GM21447 (cell line): ENCODE results near the gene MLLT1.

Source experiments
- ATAC-seq: cut with Tn5 transposase; IDR thresholded peaks from one replicate; pipeline ENCODE4 v1.9.1; 2021; ENCODE audit not compliant: unreplicated experiment

MLLT1 gene

DNA sequence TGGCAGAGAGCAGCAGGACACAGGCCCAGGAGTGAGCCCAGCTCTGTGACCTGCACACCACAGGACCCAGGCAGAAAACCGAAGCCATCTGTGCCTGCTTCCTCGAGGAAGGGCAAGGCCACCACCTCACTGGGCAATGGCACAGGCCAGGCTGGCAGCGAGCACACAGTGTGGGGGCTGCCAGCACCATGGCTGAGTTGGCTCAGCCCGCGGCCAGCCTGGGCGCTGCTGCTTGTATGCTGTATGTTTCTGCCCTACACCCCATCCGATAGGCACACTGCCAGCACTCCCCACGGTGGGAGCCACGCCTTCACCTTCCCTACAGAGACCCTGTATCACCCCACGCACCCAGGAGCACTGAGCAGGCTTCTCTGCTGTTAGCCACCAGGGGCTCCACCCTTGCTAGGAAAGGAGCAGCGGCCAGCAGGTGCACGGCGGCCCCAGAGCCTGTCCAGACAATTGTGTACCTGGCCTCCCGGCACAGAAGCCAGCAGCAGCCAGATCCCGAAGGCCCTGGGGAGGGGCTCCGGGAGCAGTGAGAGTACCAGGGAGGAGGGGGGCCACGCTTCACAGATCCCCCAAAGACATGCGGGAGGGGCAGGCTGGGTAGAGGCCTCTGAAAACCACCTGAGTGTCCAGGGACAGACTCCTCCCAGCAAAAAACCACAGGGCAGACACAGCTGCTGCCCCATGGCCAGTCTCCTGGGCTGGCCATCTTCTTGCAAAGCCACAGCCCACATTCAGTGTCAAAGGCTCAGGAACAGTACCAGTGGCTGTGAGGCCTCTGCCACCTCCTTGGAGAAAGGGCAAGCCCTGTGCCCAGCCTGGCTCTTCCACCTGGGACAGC is 56.1 kb downstream of the MLLT1 start:
- ATAC-seq, result no peak

DNA sequence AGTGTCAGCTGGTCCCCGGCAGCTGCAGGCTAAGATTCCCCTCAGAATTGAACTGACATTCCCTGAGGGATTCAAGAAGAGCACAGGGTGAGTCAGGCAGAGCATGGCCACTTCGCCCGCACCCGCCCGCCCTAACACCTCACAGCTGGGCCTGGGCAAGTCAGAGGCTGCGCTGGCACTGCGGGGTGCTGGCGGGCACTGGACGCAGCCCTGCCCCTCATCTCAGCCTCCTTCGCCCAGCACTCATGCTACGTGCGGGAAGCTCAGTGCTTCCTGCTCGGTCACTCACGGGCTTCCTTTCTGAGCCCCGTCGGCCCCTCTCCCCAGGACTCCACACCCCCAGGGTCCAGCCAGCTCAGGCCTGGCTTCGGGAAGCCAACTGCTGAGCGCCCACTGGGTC is 56.9 kb downstream of the MLLT1 start:
- ATAC-seq, result no peak

- no peak for ATAC-seq
Measured at GRCh38 chr19:6221878-6222746, 57.7 kb downstream of the MLLT1 start.

DNA sequence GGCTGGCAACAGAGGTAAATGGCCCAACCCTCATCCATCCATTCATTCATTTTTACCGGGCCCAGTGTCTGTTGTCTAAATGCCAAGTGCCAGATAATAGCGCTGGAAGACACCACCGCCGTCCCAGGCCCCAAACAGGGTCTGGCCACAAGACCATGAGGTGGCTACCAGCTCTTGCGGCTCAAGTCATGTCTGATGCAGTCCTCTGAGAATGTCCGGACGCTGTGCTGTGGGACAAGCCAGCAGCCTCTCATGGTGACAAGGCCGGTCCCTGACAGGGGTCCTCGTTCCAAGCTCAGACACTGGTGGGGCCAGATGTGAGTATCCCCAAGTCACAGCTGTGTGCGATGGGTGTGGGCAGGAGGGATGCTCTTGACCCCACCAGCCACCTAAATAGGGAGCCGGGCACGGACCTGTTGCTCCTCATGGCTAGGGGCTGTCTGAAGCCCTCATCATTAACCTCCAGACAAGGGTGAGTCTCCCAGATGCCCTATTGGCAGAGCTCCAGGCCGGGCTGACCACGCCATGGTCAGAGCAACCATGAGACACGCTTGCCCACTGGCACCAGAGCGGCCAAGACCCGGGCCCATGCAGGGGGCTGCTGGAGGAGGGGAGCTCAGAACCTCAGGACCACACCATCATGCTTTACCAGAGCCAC is 58.4 kb downstream of the MLLT1 start:
- no peak for ATAC-seq

- ATAC-seq, result no peak
Measured at GRCh38 chr19:6220385-6221191, 59.2 kb downstream of the MLLT1 start.

DNA sequence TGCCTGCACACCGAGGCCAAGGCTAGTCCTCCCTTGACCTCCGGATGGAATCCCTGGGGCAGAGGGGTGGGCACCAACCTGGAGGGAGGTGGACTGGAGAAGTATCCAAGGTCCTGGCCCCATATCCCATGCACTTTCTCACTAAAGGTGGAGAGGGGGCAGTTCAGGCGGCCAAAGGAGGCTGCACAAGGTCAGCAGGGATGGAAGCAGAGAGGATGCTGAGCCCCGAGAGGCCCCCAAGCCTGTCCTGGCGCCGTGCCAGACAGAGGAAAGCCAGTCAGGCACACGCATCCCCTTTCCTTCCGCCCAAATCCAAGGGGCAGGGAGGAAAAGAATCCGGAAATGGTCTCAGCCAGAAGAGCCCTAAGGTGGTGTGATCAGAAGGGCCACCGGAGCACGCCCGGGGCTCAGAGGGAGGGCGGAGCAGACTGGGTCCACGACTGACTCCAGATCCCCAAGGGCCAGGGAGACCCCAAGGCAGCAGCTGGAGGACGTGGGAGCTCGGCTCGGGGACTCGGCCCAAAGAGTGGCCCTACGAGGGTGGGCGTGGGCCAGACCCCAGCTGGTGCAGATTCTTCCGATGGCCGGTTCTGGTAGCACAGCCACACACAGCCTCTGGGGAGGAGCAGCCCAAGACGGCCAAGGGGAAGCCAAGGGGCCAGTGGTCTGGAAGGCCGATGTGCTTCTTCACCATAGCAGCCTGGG is 60.0 kb downstream of the MLLT1 start:
- no peak for ATAC-seq

DNA sequence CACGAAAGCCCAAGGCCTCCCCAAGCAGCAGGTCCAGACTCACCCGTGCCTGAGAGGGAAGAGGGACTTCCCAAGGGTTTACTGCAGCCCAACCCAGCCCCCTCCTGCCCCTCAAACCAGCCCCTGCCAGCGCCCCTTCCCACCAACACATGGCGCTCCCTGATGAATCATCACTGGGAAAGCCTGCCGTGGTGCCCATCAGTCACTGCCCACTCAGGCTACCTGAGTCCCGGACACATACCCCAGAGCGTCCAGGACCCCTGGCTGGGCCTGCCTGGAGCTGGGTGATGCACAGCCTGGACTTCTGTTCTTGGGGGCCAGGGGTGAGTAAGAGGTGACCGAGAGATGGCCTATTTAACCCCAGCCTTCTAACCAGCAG is 60.6 kb downstream of the MLLT1 start:
- ATAC-seq, result no peak

DNA sequence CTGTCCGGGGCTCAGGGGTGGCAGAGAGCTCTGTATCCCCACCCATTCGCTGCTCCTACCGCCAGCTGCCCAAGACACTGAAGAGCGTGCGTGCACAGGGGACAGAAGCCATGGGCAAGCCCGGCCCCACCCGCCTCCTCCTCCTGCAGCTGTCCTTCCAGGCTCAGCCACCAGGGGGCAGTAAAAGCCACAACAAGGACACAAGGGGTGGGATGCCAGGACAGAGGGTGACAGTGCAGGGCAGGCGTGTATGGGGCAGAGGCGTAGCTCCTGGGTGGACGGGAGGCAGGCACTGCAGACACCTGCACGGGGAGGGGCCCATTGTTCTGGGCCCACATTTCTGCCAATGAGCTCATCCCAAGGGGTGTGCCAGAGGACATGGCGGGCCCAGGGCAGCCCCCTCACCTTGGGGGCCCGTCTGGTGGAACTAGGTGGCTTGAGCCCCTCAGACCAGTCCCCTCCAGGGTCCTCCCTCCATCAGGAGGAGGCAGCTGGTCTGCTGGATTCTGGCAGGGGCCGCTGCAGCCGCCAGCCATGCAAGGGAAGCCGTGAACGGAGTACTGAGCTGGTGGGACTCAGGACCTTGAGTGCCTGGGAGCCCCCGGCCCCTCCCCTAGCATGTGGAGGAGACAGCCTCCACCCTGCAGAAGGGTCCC is 61.2 kb downstream of the MLLT1 start:
- no peak for ATAC-seq

DNA sequence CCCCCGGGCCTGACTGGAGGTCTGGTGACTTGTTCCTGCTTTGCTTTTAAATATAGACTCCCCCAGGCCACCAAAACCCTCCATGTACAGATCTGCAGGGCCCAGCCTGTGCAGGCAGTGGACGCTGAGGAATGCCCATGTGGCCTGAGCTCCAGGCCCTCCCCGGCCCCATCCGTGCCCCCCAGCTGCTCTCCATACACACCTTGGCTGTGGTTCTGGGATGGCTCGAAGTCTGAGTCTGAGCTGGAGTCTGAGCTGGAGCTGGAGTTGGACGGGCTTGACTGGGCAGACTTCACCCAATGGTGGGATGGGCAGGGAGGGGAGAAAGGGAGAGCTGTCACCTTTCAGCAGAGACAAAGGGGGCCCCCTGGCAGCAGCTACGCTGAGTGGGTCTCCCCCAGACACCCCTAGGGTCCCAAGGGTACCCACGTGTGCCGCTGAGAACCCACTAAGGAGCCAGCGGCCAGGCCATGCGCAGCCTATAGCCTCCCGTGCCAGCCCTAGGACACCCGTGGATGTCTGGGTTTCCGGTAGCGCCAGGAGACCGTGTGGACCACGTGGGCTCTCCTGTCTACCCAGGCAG is 61.9 kb downstream of the MLLT1 start:
- ATAC-seq, result no peak

DNA sequence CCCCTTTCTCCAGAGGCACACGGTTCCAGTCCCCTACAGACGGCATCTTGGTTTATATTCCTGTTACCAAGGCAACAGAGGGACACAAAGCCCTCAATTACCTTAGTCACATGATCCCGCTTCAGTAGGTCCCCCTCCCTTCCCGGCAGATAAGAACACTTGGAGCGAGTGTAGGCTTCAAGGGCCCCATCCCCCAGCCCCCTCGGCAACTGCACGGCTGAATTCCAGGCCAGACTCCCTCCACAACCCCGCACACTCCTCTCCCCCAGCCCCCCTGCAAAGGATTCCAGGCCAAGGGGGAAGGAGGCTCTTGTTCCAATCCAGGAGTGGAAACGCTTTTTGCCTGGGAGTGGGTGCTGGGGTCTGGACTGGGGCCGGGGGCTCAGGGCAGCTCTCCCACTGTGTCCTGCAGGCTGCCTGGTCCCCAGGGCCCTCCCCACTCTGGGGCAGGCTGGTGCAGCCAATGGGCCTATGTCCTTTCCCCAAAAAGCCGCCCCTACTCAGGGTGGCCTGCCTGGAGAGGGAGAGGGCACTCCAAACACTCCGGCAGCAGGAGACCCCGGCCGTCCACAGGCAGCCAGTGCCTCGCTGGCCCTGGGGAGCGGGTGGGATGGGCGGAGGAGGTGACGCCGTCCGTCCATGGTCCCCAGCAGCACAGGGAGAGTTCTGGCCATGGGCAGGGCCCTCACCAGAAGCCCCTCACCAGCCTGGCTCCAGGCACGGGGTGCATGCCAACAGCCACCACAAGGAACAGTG is 62.6 kb downstream of the MLLT1 start:
- no peak for ATAC-seq

GRCh38 chr19:6216236-6216995 is 63.4 kb downstream of the MLLT1 start:
- no peak for ATAC-seq

- ATAC-seq, result no peak
Measured at GRCh38 chr19:6215701-6216235, 64.0 kb downstream of the MLLT1 start.

GRCh38 chr19:6214881-6215541 is 64.8 kb downstream of the MLLT1 start:
- ATAC-seq, result no peak

- ATAC-seq, result no peak
Measured at GRCh38 chr19:6213696-6214641, 65.8 kb downstream of the MLLT1 start.

GRCh38 chr19:6213266-6213595 is 66.5 kb downstream of the MLLT1 start:
- ATAC-seq, result no peak
